GM19468 (cell line): ENCODE results near the gene XYLT1.
A peak's percentile ranks its signal among the peaks of the same experiment; 100 is the strongest.

Experiments used
- ATAC-seq: cut with Tn5 transposase; IDR thresholded peaks from one replicate; pipeline ENCODE4 v1.9.1; 2021; ENCODE audit warnings: mild to moderate bottlenecking, moderate library complexity, moderate number of reproducible peaks; ENCODE audit not compliant: unreplicated experiment; ENCODE audit errors: extremely low read depth

Gene XYLT1

DNA sequence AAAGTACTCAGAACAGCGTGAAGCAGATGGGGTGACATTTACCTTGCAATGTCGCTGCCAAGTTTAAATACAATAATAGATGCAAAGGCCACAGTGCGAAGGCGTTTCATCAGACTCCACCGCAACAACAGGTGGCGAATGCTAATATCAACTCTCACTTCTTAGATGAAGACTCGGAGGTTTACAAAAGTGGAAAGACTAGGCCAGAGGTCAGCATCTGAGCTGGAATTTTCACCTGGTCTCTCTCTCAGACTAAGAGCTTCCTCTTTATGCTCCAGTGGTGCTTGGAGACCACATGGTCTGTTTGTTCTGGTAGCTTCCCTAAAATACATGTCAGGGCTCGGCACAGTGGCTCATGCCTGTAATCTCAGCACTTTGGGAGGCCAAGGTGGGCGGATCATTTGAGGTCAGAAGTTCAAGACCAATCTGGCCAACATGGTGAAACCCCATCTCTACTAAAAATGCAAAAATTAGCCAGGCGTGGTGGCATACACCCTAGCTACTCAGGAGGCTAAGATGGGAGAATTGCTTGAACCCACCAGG, 169.1 kb downstream of the XYLT1 start:
- ATAC-seq, result peak; percentile 83

GRCh38 chr16:17301184-17301583, 169.6 kb downstream of the XYLT1 start:
- no peak for ATAC-seq

DNA sequence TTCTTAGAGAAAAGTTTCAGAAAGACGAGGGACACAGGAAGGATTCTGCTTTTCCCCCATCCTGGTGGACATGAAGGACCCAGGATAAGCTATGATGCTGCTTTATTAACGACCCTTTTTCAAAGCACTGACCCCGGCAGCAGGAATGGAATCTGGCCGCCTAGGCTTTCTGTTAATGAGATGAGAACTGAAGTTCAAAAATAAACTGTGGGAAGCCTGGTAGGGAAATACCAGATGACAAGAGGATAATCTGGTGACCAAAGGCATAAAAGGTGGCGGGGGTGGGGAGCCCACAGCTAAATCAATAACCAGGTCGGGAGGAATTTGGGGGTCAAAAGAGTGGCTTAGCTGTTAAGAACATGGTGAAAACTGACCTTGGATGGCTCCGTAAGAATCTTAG, 171.0 kb downstream of the XYLT1 start:
- no peak for ATAC-seq

GRCh38 chr16:17298238-17298637, 172.5 kb downstream of the XYLT1 start:
- no peak for ATAC-seq

DNA sequence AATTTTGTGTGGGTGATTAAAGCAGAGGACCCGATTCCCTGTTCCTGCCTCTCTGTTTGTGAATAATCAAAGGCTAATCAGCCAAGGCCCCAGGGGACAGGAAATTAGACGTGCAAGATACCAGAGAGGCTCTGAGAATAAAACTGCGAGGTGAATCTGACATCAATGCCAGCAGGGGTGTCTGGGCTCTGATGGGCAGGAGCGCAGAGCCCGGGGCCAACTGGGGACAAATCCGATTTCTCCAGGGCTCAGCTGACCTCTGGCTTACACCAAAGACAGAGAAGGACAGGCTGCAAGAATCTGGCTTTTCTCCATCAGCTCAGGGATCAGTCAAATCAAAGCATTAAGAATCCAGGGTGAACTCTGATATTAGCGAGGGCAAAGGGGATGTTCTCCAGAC, 174.3 kb downstream of the XYLT1 start:
- ATAC-seq, result no peak

DNA sequence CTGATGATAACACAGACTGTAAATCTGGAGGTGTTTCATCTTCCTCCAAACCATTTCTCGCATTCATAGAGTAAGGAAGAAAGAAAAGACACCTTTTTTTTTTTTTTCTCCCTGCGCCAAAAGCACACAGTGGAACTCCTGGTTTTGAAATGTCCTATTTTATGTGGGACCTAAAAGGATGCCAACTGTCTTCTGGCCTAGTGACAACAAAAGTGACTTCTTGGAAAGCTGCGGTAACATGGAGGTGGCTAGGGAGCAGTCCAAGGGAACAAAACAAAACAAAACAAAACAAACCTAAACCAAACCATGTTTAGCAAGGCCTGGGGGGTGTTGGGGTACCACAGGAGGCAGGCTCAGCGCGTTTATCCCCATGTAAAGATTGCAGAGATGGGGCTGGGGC, 174.8 kb downstream of the XYLT1 start:
- no peak for ATAC-seq

DNA sequence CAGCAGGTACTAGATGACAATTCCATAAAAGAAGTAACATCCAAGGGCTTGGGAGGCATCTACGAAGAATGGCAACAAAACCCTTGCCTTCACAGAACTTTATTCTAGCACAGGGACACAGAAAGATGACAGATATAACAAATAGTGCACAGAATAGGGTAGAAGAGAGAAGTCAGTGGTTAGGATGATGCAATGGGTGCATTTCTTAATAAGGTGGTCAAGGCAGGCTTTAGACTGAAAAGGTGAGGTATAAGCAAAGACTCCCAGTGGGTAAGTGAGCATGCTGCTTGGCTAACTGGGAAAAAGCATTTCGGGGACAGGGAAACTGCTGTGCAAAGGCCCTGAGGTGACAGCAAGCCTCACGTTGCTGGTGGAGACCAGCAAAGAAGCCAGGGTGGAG, 175.9 kb downstream of the XYLT1 start:
- no peak for ATAC-seq

DNA sequence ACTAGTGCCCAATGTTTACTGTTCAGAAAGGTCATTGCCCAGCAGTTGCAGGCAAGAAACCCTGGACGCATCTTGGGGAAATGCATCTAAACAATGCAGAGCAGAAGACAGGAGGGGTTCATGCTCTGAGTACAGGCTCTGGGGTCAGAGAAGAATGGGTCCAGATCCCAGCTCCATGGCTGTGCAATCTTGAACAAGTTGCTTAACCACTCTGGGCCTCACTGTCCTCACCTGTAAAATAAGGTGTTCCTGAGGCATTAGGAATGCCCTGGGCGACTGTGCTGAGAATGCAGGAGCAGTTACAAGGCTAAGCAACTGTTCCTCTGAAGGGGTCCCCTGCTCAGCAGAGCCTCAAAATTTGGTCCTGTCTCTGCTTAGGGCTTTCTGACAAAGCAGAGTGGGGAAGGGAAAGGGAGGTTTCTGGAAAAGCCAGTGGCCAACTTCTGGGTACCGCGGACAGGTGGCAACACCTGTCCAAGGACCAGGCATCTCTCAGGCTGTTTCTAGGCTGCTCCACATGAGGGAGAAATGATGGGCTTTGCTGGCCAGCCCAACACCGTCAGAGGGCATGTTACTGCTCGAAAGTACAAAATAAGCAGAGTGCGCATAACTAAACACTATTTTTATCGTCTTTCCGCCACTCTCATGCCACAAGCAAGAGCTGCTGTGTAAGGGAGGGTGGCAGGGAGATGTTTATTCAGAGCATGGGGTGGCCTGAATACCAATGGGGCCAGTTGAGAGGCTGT, 176.8 kb downstream of the XYLT1 start:
- ATAC-seq, result no peak

- ATAC-seq, result no peak
These were observed 179.5 kb downstream of the XYLT1 start for GRCh38 chr16:17291289-17291688.

GRCh38 chr16:17289674-17290635, 180.8 kb downstream of the XYLT1 start:
- ATAC-seq, result no peak

- no peak for ATAC-seq
These were observed 181.7 kb downstream of the XYLT1 start for GRCh38 chr16:17289050-17289449.

GRCh38 chr16:17287166-17287800, 183.5 kb downstream of the XYLT1 start:
- no peak for ATAC-seq

GRCh38 chr16:17286443-17286842, 184.3 kb downstream of the XYLT1 start:
- no peak for ATAC-seq

GRCh38 chr16:17283016-17283415, 187.7 kb downstream of the XYLT1 start:
- no peak for ATAC-seq

DNA sequence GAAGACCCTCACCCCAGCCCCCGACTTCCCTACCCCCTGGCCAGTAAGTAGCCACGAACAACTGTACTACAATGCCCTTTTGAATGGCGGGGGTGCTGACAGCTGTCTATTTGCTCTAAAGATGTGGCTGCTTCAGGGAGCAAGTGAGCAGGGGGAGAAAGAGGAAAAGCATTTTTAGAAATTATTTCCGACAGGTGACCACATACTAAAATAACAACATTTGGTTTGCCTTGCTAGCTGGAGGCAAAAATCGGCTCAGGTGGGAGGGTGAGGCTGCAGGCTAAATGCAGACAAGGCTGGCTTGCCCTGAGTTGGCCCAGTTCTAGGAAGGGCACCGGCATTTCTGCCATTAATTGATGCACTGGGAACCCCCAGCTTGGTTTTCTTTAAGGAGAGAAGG, 188.5 kb downstream of the XYLT1 start:
- ATAC-seq, result no peak

GRCh38 chr16:17281052-17281451, 189.7 kb downstream of the XYLT1 start:
- ATAC-seq, result no peak

GRCh38 chr16:17278988-17279387, 191.8 kb downstream of the XYLT1 start:
- ATAC-seq, result no peak

DNA sequence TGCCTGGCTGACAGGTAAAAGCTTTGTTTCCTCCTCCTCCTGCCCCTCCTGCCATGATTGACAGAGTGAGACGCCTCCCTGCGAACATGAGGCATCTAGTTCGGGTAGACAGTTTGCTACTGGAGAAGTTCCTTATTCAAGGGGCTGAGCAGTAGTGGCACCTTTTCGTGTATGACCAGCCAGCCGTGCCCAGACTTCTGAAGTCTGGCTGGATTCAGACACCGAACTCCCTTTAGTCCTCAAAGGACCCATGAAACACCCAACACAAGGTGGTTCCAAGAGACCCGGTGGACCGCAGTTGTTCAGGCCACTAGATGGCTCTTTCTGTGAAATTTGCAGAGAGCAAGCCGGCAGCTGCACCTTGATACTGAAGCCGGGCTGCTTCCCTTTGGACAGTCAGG, 192.8 kb downstream of the XYLT1 start:
- no peak for ATAC-seq

DNA sequence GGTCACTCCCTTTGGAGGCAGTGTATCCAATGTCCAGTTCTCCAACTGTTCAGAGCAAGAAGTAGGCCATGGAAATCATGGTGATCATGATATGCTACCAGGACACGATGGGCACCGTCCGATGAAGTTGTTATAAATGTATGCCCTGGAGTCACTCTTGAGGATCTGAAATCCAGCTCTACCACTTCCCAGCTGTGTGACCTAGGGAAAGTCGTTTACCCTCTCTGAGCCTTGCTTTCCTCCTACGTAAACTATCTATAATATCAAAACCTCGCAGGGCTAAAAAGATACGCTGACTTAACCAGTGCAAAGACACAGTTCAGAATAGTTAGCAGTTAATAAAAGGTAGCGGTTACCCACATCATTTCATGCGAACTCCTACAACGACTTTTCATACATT, 194.2 kb downstream of the XYLT1 start:
- no peak for ATAC-seq

GRCh38 chr16:17276010-17276530, 194.7 kb downstream of the XYLT1 start:
- ATAC-seq, result no peak
